ENCODE data around the gene DTX1. TPM values are rescaled to one million over a fixed set of nuclear protein-coding genes. Genes with fewer than 3 reads are reported as not detected.

DTX1 gene
- total RNA-seq, 8 experiments from 2014 or later, result 0.87 to 21.9 (median 16.4) TPM

- Histone ChIP-seq H3K27ac (no peak overlapping the region), H3K4me1 (replicated peaks in 1 of 2) (no peaks in the 10 kb centered on the region), H3K4me3 (no peak overlapping the region)
- ATAC-seq (replicated peaks in 6 of 8), result no peak
- WGBS, 10 experiments, result 83 to 100% (median 94%) methylated on average over 1 to 6 of the region's 7 CpGs; no CpG with 5 or more reads in 2 of the 10 experiments
- in situ Hi-C loops (cut with MboI; ENCODE audit: low pct_unique_long_range_greater_than_20kb in 2 of 9, low sequenced_read_pairs in 9 of 9, unreplicated experiment in 9 of 9), result loop anchor here in 3 of 9 experiments (10.0 kb wide), 2 partner anchors 113 to 133 kb away; no protein-coding TSS in a partner anchor
Measured at GRCh38 chr12:113041560-113041959, 15.0 kb upstream of the DTX1 start.

GRCh38 chr12:113043240-113043639 is 13.3 kb upstream of the DTX1 start:
- Histone ChIP-seq H3K4me1 (replicated peaks in 1 of 2) (no peaks in the 10 kb centered on the region), H3K27ac (no peak overlapping the region), H3K4me3 (no peak overlapping the region)
- ATAC-seq (replicated peaks in 6 of 8), result no peak
- in situ Hi-C loops (cut with MboI; ENCODE audit: low pct_unique_long_range_greater_than_20kb in 2 of 9, low sequenced_read_pairs in 9 of 9, unreplicated experiment in 9 of 9), result loop anchor here in 3 of 9 experiments (10.0 kb wide), 2 partner anchors 112 to 132 kb away; no protein-coding TSS in a partner anchor
- WGBS, 10 experiments, result 60 to 100% (median 80%) methylated on average over 1 to 7 of the region's 8 CpGs; no CpG with 5 or more reads in 3 of the 10 experiments

- Histone ChIP-seq H3K4me3 (no peak overlapping the region), H3K4me1 (replicated peaks in 1 of 2) (no peaks in the 10 kb centered on the region), H3K27ac (no peak overlapping the region)
- in situ Hi-C loops (cut with MboI; ENCODE audit: low pct_unique_long_range_greater_than_20kb in 2 of 9, low sequenced_read_pairs in 9 of 9, unreplicated experiment in 9 of 9), result loop anchor here in 3 of 9 experiments (10.0 kb wide), 2 partner anchors 110 to 130 kb away; no protein-coding TSS in a partner anchor
- ATAC-seq (replicated peaks in 6 of 8), result no peak
- 0 to 100% (median 58%) methylated on average over 1 to 3 of the region's 3 CpGs; no CpG with 5 or more reads in 2 of the 10 experiments for WGBS, 10 experiments
Measured at GRCh38 chr12:113044516-113044915, 12.0 kb upstream of the DTX1 start.

GRCh38 chr12:113048716-113049127 is 7.8 kb upstream of the DTX1 start:
- 0 to 7% (median 0%) methylated on average over 3 to 5 of the region's 6 CpGs; no CpG with 5 or more reads in 2 of the 10 experiments for WGBS, 10 experiments
- H3K4me3 ChIP-seq, result no peak overlapping the region
- peak; percentile 60 to 96 (median 80) for ATAC-seq (replicated peaks in 6 of 8)
- no peaks in the 10 kb centered on the region for H3K4me1 ChIP-seq (replicated peaks in 1 of 2)
- no peak overlapping the region for H3K27ac ChIP-seq
- in situ Hi-C loops (cut with MboI; ENCODE audit: low pct_unique_long_range_greater_than_20kb in 2 of 9, low sequenced_read_pairs in 9 of 9, unreplicated experiment in 9 of 9), result loop anchor here in 3 of 9 experiments (10.0 kb wide), 2 partner anchors 106 to 126 kb away; no protein-coding TSS in a partner anchor

- WGBS, 10 experiments, result 39 to 67% (median 58%) methylated on average over 1 to 8 of the region's 11 CpGs; no CpG with 5 or more reads in 3 of the 10 experiments
- in situ Hi-C loops (cut with MboI; ENCODE audit: low pct_unique_long_range_greater_than_20kb in 2 of 9, low sequenced_read_pairs in 9 of 9, unreplicated experiment in 9 of 9), result loop anchor here in 7 of 9 experiments (10.0 to 25.0 kb wide), 4 partner anchors 105 to 125 kb away; no protein-coding TSS in a partner anchor
- Histone ChIP-seq H3K4me3 (no peak overlapping the region), H3K27ac (no peak overlapping the region), H3K4me1 (replicated peaks in 1 of 2) (no peaks in the 10 kb centered on the region)
- peak in 1 of 8 experiments; percentile 56 for ATAC-seq (replicated peaks in 6 of 8)
Measured at GRCh38 chr12:113049976-113050742, 6.4 kb upstream of the DTX1 start.

- Histone ChIP-seq H3K4me3 (no peak overlapping the region), H3K4me1 (replicated peaks in 1 of 2) (peaks cover 0 to 2% of the 10 kb centered on the region in 2 donors), H3K27ac (no peak overlapping the region)
- WGBS, 10 experiments, result 0 to 100% (median 81%) methylated on average over 1 to 7 of the region's 7 CpGs; no CpG with 5 or more reads in 2 of the 10 experiments
- ATAC-seq (replicated peaks in 6 of 8), result no peak
- in situ Hi-C loops (cut with MboI; ENCODE audit: low pct_unique_long_range_greater_than_20kb in 2 of 9, low sequenced_read_pairs in 9 of 9, unreplicated experiment in 9 of 9), result loop anchor here in 4 of 9 experiments (10.0 to 25.0 kb wide), 2 partner anchors 112 to 114 kb away; no protein-coding TSS in a partner anchor
Measured at GRCh38 chr12:113050795-113051194, 5.7 kb upstream of the DTX1 start.

GRCh38 chr12:113051759-113052158 is 4.8 kb upstream of the DTX1 start:
- WGBS, 10 experiments, result 0 to 100% (median 43%) methylated on average over 1 to 3 of the region's 4 CpGs; no CpG with 5 or more reads in 4 of the 10 experiments
- peak in 1 of 8 experiments; percentile 13 for ATAC-seq (replicated peaks in 6 of 8)

GRCh38 chr12:113052326-113052725 is 4.2 kb upstream of the DTX1 start:
- Histone ChIP-seq H3K4me3 (no peak overlapping the region), H3K27ac (no peak overlapping the region), H3K4me1 (replicated peaks in 1 of 2) (peaks cover 0 to 4% of the 10 kb centered on the region in 2 donors)
- in situ Hi-C loops (cut with MboI; ENCODE audit: low pct_unique_long_range_greater_than_20kb in 2 of 9, low sequenced_read_pairs in 9 of 9, unreplicated experiment in 9 of 9), result loop anchor here in 4 of 9 experiments (10.0 to 25.0 kb wide), 2 partner anchors 110 to 112 kb away; no protein-coding TSS in a partner anchor
- 0 to 50% (median 20%) methylated on average over 1 to 2 of the region's 4 CpGs; no CpG with 5 or more reads in 4 of the 10 experiments for WGBS, 10 experiments
- no peak for ATAC-seq (replicated peaks in 6 of 8)

More at GRCh38 chr12:113051759-113052158, 4.8 kb upstream of the DTX1 start:
- no peak overlapping the region for H3K27ac ChIP-seq
- in situ Hi-C loops (cut with MboI; ENCODE audit: low pct_unique_long_range_greater_than_20kb in 2 of 9, low sequenced_read_pairs in 9 of 9, unreplicated experiment in 9 of 9), result loop anchor here in 4 of 9 experiments (10.0 to 25.0 kb wide), 2 partner anchors 111 to 113 kb away; no protein-coding TSS in a partner anchor
- H3K4me1 ChIP-seq (replicated peaks in 1 of 2), result peaks cover 0 to 4% of the 10 kb centered on the region in 2 donors
- H3K4me3 ChIP-seq, result no peak overlapping the region

- Histone ChIP-seq H3K27ac (no peak overlapping the region), H3K4me3 (no peak overlapping the region), H3K4me1 (replicated peaks in 1 of 2) (peaks cover 4 to 7% of the 10 kb centered on the region in 2 donors)
- ATAC-seq (replicated peaks in 6 of 8), result no peak
- in situ Hi-C loops (cut with MboI; ENCODE audit: low pct_unique_long_range_greater_than_20kb in 2 of 9, low sequenced_read_pairs in 9 of 9, unreplicated experiment in 9 of 9), result loop anchor here in 4 of 9 experiments (10.0 to 25.0 kb wide), 2 partner anchors 107 to 110 kb away; no protein-coding TSS in a partner anchor
- 36 to 73% (median 55%) methylated on average over 1 to 4 of the region's 4 CpGs; no CpG with 5 or more reads in 3 of the 10 experiments for WGBS, 10 experiments
Measured at GRCh38 chr12:113054948-113055486, 1.5 kb upstream of the DTX1 start.

- in situ Hi-C loops (cut with MboI; ENCODE audit: low pct_unique_long_range_greater_than_20kb in 2 of 9, low sequenced_read_pairs in 9 of 9, unreplicated experiment in 9 of 9), result loop anchor here in 4 of 9 experiments (10.0 to 25.0 kb wide), 2 partner anchors 107 to 109 kb away; no protein-coding TSS in a partner anchor
Measured at GRCh38 chr12:113055594-113056380, 743 bp upstream of the DTX1 start.

GRCh38 chr12:113056381-113056630 is 224 bp upstream of the DTX1 start:
- in situ Hi-C loops (cut with MboI; ENCODE audit: low pct_unique_long_range_greater_than_20kb in 2 of 9, low sequenced_read_pairs in 9 of 9, unreplicated experiment in 9 of 9), result loop anchor here in 4 of 9 experiments (10.0 to 25.0 kb wide), 2 partner anchors 106 to 108 kb away; no protein-coding TSS in a partner anchor
- peak overlapping the region; percentile 53 to 97 (median 64) for H3K4me3 ChIP-seq
- WGBS, 10 experiments, result 0 to 33% (median 25%) methylated on average over 1 to 4 of the region's 8 CpGs; no CpG with 5 or more reads in 7 of the 10 experiments
- peak in 3 of 8 experiments; percentile 6 to 15 (median 9) for ATAC-seq (replicated peaks in 6 of 8)
- H3K4me1 ChIP-seq (replicated peaks in 1 of 2), result peaks cover 4 to 7% of the 10 kb centered on the region in 2 donors
- peak overlapping the region; percentile 57 to 67 for H3K27ac ChIP-seq

More at GRCh38 chr12:113055594-113056380, 743 bp upstream of the DTX1 start:
- no peak overlapping the region for H3K27ac ChIP-seq
- ATAC-seq (replicated peaks in 6 of 8), result no peak
- WGBS, 10 experiments, result 0 to 73% (median 33%) methylated on average over 2 to 3 of the region's 13 CpGs; no CpG with 5 or more reads in 7 of the 10 experiments
- H3K4me3 ChIP-seq, result peak overlapping the region; percentile 53 to 97 (median 64)
- H3K4me1 ChIP-seq (replicated peaks in 1 of 2), result peaks cover 4 to 7% of the 10 kb centered on the region in 2 donors

Measured in motor neuron (in vitro differentiated cells).